ENCODE results near the gene NLRC5. TPM values are rescaled to one million over a fixed set of nuclear protein-coding genes. Genes with fewer than 3 reads are reported as not detected.
"Not testable (repeated sequence)": the region's sequence is repeated elsewhere in the genome, so short reads cannot be mapped to it uniquely, and the experiment has no call there.

NLRC5 gene
- total RNA-seq, 1 experiment from 2014 or later, result 29.4 TPM

GRCh38 chr16:57102888-57103851 is 113.8 kb downstream of the NLRC5 start:
- H3K4me1 ChIP-seq (replicated peaks), result peaks cover 10% of the 10 kb centered on the region
- H3K36me3 ChIP-seq, result peaks cover 3% of the 10 kb centered on the region; the same call in 1 of the 2 replicates
- 0 out of 2 replicates have a peak, but pooled peaks cover 3% of the 10 kb centered on the region for H3K9me3 ChIP-seq (replicated peaks)
- H3K27ac ChIP-seq, result no peak overlapping the region
- DNase-seq (ENCODE audit: low read depth in 1 of 2, low spot score in 2 of 2), result no peak
- no peaks in the 10 kb centered on the region for H3K27me3 ChIP-seq (replicated peaks)
- no peak overlapping the region for H3K4me3 ChIP-seq

- Histone ChIP-seq H3K27me3 (replicated peaks) (no peaks in the 10 kb centered on the region), H3K27ac (no peak overlapping the region), H3K4me1 (replicated peaks) (peaks cover 10% of the 10 kb centered on the region), H3K9me3 (replicated peaks) (0 out of 2 replicates have a peak, but pooled peaks cover 3% of the 10 kb centered on the region), H3K4me3 (no peak overlapping the region), H3K36me3 (peaks cover 3% of the 10 kb centered on the region; the same call in 1 of the 2 replicates)
- no peak for DNase-seq (ENCODE audit: low read depth in 1 of 2, low spot score in 2 of 2)
These were observed 115.3 kb downstream of the NLRC5 start for GRCh38 chr16:57104706-57105105.

GRCh38 chr16:57105184-57105583 is 115.8 kb downstream of the NLRC5 start:
- no peak for DNase-seq (ENCODE audit: low read depth in 1 of 2, low spot score in 2 of 2)
- Histone ChIP-seq H3K4me3 (no peak overlapping the region), H3K27me3 (replicated peaks) (no peaks in the 10 kb centered on the region), H3K4me1 (replicated peaks) (peaks cover 5% of the 10 kb centered on the region), H3K36me3 (peaks cover under 1% of the 10 kb centered on the region; the same call in 1 of the 2 replicates), H3K9me3 (replicated peaks) (0 out of 2 replicates have a peak, but pooled peaks cover 2% of the 10 kb centered on the region), H3K27ac (no peak overlapping the region)

DNA sequence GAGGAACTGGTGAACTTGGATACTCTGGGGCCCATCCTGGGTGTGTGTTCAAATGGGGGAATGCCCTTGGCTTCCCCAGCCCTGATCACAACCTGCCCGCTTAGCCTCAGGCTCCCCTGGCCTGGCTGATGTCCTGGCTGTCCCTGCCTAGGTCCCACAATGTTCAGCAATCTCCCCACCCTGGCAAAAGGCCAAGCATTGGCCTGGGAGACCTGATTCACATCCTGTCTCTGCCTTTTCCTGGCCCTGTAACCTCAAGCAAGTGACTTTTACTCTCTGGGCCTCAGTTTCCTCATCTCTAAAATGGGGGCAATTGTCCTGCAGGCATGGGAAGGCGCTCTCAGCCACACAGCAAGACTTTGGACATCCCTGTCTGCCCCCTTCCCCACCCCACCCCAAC is 117.4 kb downstream of the NLRC5 start:
- H3K9me3 ChIP-seq (replicated peaks), result no peaks in the 10 kb centered on the region
- 0 out of 2 replicates have a peak, but pooled peaks cover 3% of the 10 kb centered on the region for H3K4me1 ChIP-seq (replicated peaks)
- H3K36me3 ChIP-seq, result no peaks in the 10 kb centered on the region
- DNase-seq (ENCODE audit: low read depth in 1 of 2, low spot score in 2 of 2), result no peak
- no peak overlapping the region for H3K4me3 ChIP-seq
- H3K27me3 ChIP-seq (replicated peaks), result no peaks in the 10 kb centered on the region
- no peak overlapping the region for H3K27ac ChIP-seq

DNA sequence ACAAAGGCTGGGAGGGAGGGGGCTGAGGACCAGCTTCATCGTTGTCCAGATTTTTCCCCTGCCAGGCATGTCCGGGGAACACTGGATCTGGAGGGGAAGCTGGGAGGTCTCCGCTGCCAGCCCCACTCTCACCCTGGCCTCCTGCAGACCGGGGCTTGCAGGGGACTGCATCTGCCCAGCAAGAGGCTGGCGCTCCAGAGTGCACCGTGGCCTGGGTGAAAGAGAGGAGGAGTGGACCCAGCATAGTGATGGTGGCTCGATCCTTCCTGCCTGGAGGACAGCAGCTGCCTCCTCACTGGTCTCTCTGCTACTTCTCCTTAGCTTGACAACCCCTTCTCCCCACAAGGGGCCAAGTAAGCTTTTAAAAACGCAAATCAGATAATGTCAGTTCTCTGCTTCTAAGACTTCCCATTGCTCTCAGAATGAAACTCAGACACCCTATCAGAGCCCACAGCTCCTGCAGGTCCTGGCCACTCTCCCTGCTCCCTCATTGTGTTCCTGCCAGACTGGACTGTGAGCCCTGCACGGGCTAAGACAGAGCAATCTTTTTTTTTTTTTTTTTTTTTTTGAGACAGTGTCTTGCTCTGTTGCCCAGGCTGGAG is 118.1 kb downstream of the NLRC5 start:
- H3K4me3 ChIP-seq, result no peak overlapping the region
- no peak overlapping the region for H3K27ac ChIP-seq
- DNase-seq (ENCODE audit: low read depth in 1 of 2, low spot score in 2 of 2), result no peak
- 0 out of 2 replicates have a peak, but pooled peaks cover 3% of the 10 kb centered on the region for H3K4me1 ChIP-seq (replicated peaks)
- H3K36me3 ChIP-seq, result no peaks in the 10 kb centered on the region
- no peaks in the 10 kb centered on the region for H3K27me3 ChIP-seq (replicated peaks)
- no peaks in the 10 kb centered on the region for H3K9me3 ChIP-seq (replicated peaks)

GRCh38 chr16:57108432-57108831 is 119.1 kb downstream of the NLRC5 start:
- Histone ChIP-seq H3K4me1 (replicated peaks) (0 out of 2 replicates have a peak, but pooled peaks cover 3% of the 10 kb centered on the region), H3K9me3 (replicated peaks) (no peaks in the 10 kb centered on the region), H3K36me3 (no peaks in the 10 kb centered on the region; the same call in 1 of the 2 replicates), H3K4me3 (no peak overlapping the region), H3K27me3 (replicated peaks) (no peaks in the 10 kb centered on the region), H3K27ac (no peak overlapping the region)
- no peak for DNase-seq (ENCODE audit: low read depth in 1 of 2, low spot score in 2 of 2)

GRCh38 chr16:57109259-57110105 is 120.1 kb downstream of the NLRC5 start:
- not testable (repeated sequence) for H3K4me3 ChIP-seq; H3K27me3 ChIP-seq (replicated peaks); H3K27ac ChIP-seq; DNase-seq (ENCODE audit: low read depth in 1 of 2, low spot score in 2 of 2); H3K4me1 ChIP-seq (replicated peaks); H3K9me3 ChIP-seq (replicated peaks); H3K36me3 ChIP-seq

DNA sequence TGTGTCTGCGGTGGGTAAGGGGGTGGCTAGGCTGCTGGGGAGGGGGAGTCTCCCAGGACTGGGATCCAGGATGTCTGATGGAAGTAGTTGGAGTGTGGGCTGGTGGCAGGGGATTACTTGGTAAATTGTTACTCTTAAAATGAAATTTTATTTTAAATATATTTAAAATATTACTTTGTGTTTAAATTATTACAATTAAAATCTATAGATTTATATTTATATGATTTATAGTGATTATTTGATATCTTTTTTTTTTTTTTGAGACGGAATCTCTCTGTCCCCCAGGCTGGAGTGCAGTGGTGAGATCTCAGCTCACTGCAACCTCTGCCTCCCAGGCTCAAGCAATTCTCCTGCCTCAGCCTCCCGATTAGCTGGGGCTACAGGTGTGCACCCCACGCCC is 121.6 kb downstream of the NLRC5 start:
- no peak for DNase-seq (ENCODE audit: low read depth in 1 of 2, low spot score in 2 of 2)
- Histone ChIP-seq H3K27ac (no peak overlapping the region), H3K4me1 (replicated peaks) (0 out of 2 replicates have a peak, but pooled peaks cover 3% of the 10 kb centered on the region), H3K9me3 (replicated peaks) (no peaks in the 10 kb centered on the region), H3K27me3 (replicated peaks) (no peaks in the 10 kb centered on the region), H3K4me3 (no peak overlapping the region), H3K36me3 (no peaks in the 10 kb centered on the region; the same call in 1 of the 2 replicates)

GRCh38 chr16:57111420-57111819 is 122.1 kb downstream of the NLRC5 start:
- no peak overlapping the region for H3K27ac ChIP-seq

DNA sequence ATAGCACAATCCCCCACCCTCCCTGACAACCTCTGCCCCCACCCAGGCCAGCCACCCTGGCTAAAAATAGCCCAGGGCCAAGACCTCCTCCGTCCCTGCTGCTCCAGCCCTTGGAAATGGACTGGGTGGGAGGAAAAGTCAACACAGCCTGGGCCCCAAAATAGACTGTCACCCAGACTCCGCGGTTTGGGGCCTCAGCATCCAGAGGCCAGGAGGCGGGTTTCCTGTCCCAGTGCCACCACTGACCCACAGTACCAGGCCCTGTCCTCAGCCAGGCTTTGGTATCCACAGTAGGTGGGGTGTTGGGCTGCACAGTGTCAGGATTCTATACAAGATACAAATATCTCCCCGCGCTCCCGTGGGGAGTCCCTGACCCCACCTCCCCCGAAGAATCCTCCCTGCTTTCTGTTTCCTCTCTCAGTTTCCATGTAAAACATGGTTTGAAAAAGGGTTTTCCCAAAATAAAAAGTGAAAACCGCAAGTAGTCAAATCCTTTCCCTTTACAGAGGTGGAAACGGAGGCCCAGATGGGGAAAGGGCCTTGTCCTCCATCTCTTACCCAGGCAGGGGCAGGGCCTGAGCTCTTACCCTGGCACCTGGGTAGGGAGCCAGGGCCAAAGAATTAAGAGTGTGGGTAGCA is 123.2 kb downstream of the NLRC5 start:
- no peak overlapping the region for H3K4me3 ChIP-seq
- peaks cover 11% of the 10 kb centered on the region for H3K36me3 ChIP-seq
- no peaks in the 10 kb centered on the region for H3K9me3 ChIP-seq (replicated peaks)
- H3K27me3 ChIP-seq (replicated peaks), result no peaks in the 10 kb centered on the region
- H3K4me1 ChIP-seq (replicated peaks), result no peaks in the 10 kb centered on the region
- DNase-seq (ENCODE audit: low read depth in 1 of 2, low spot score in 2 of 2), result no peak
- H3K27ac ChIP-seq, result no peak overlapping the region

More at GRCh38 chr16:57111420-57111819, 122.1 kb downstream of the NLRC5 start:
- Histone ChIP-seq H3K4me3 (no peak overlapping the region), H3K9me3 (replicated peaks) (no peaks in the 10 kb centered on the region), H3K36me3 (peaks cover under 1% of the 10 kb centered on the region), H3K4me1 (replicated peaks) (0 out of 2 replicates have a peak, but pooled peaks cover 3% of the 10 kb centered on the region), H3K27me3 (replicated peaks) (no peaks in the 10 kb centered on the region)
- DNase-seq (ENCODE audit: low read depth in 1 of 2, low spot score in 2 of 2), result no peak

DNA sequence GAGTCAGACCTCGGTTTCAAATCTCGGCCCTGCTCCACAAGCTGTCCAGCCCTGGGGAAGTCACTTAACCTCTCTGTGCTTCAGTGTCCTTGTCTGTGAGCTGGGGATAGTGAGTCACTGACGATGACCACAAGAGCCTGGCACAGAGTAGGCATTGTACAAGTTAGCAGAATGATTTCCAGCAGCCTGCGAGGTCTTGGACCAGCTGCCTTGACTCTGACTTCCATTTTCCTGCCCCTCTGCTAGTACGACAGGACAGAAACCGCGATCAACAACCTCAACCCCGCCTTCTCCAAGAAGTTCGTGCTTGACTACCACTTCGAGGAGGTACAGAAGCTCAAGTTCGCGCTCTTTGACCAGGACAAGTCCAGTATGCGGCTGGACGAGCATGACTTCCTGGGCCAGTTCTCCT is 123.7 kb downstream of the NLRC5 start:
- Histone ChIP-seq H3K27ac (no peak overlapping the region), H3K27me3 (replicated peaks) (no peaks in the 10 kb centered on the region), H3K9me3 (replicated peaks) (no peaks in the 10 kb centered on the region), H3K4me1 (replicated peaks) (no peaks in the 10 kb centered on the region), H3K4me3 (no peak overlapping the region), H3K36me3 (peaks cover 14% of the 10 kb centered on the region)
- DNase-seq (ENCODE audit: low read depth in 1 of 2, low spot score in 2 of 2), result no peak

GRCh38 chr16:57113664-57114063 is 124.3 kb downstream of the NLRC5 start:
- H3K4me3 ChIP-seq, result no peak overlapping the region
- H3K27ac ChIP-seq, result no peak overlapping the region
- H3K36me3 ChIP-seq, result peaks cover 14% of the 10 kb centered on the region
- no peaks in the 10 kb centered on the region for H3K9me3 ChIP-seq (replicated peaks)
- 0 out of 2 replicates have a peak, but pooled peaks cover 4% of the 10 kb centered on the region for H3K4me1 ChIP-seq (replicated peaks)
- DNase-seq (ENCODE audit: low read depth in 1 of 2, low spot score in 2 of 2), result no peak
- no peaks in the 10 kb centered on the region for H3K27me3 ChIP-seq (replicated peaks)

GRCh38 chr16:57115168-57115513 is 125.8 kb downstream of the NLRC5 start:
- 0 out of 2 replicates have a peak, but pooled peaks cover 4% of the 10 kb centered on the region for H3K4me1 ChIP-seq (replicated peaks)
- H3K9me3 ChIP-seq (replicated peaks), result no peaks in the 10 kb centered on the region
- no peak for DNase-seq (ENCODE audit: low read depth in 1 of 2, low spot score in 2 of 2)
- H3K27me3 ChIP-seq (replicated peaks), result no peaks in the 10 kb centered on the region
- no peak overlapping the region for H3K4me3 ChIP-seq
- no peak overlapping the region for H3K27ac ChIP-seq
- H3K36me3 ChIP-seq, result peaks cover 14% of the 10 kb centered on the region
